ENCODE results near the gene FCSK. TPM values are rescaled to one million over a fixed set of nuclear protein-coding genes. Genes with fewer than 3 reads are reported as not detected.
A peak's percentile ranks its signal among the peaks of the same experiment; 100 is the strongest.

The FCSK gene
- total and polyA plus RNA-seq, 2 of the 13 experiments (the other 11 are each of a cell fraction or from before 2014, with no cell fraction given): 9.1 to 19.2 TPM

GRCh38 chr16:70438969-70439862 lies 15.2 kb upstream of the FCSK start, which contains the start of gene ST3GAL2 (continued):
- peak; percentile 48; the same call in 1 of the 2 replicates for TF ChIP-seq ZNF124 (CRISPR knock-in tag; IDR thresholded peaks at IDR 0.05)
- TF ChIP-seq ZNF264 (CRISPR knock-in tag; IDR thresholded peaks at IDR 0.05): no peak; the same call in 1 of the 2 replicates
- 0 out of 2 replicates have a peak, but pooled peaks have one; percentile 38 for TF ChIP-seq ZNF343 (CRISPR knock-in tag; IDR thresholded peaks at IDR 0.05)
- 0 out of 2 replicates have a peak, but pooled peaks have one; percentile 59 for TF ChIP-seq ZNF619 (CRISPR knock-in tag; IDR thresholded peaks at IDR 0.05)
- TF ChIP-seq FIP1L1 (IDR thresholded peaks at IDR 0.05; ENCODE audit: borderline replicate concordance, insufficient read depth, low read depth, low read length): no peak
- TF ChIP-seq GTF3A (CRISPR knock-in tag; conservative IDR thresholded peaks at IDR 0.05): 0 out of 2 replicates have a peak, but pooled peaks have one; percentile 15
- TF ChIP-seq HOXD1 (CRISPR knock-in tag; IDR thresholded peaks at IDR 0.05): no peak
- no peak for TF ChIP-seq ZNF383 (CRISPR knock-in tag; IDR thresholded peaks at IDR 0.05; ENCODE audit: borderline replicate concordance)
- no peak for TF ChIP-seq NFRKB (IDR thresholded peaks at IDR 0.05)
- TF ChIP-seq ZNF646 (CRISPR knock-in tag; IDR thresholded peaks at IDR 0.05): no peak
- TF ChIP-seq ZBTB33 (CRISPR knock-in tag; IDR thresholded peaks at IDR 0.05): no peak
- TF ChIP-seq POGZ (CRISPR knock-in tag; IDR thresholded peaks at IDR 0.05): peak; percentile 30; the same call in 1 of the 2 replicates
- peak; percentile 67; the same call in 1 of the 2 replicates for TF ChIP-seq ZNF350 (CRISPR knock-in tag; IDR thresholded peaks at IDR 0.05; ENCODE audit: borderline replicate concordance, low read depth)
- no peak for TF ChIP-seq GLMP (CRISPR knock-in tag; IDR thresholded peaks at IDR 0.05; ENCODE audit: borderline replicate concordance)
- TF ChIP-seq DDIT3 (CRISPR knock-in tag; IDR thresholded peaks at IDR 0.05): no peak
- peak; percentile 38; the same call in 1 of the 2 replicates for TF ChIP-seq KDM5B (CRISPR knock-in tag; IDR thresholded peaks at IDR 0.05; ENCODE audit: borderline replicate concordance)
- no peak for TF ChIP-seq SCMH1 (CRISPR knock-in tag; IDR thresholded peaks at IDR 0.05; ENCODE audit: borderline replicate concordance)
- TF ChIP-seq ETV5 (CRISPR knock-in tag; IDR thresholded peaks at IDR 0.05; ENCODE audit: borderline replicate concordance): peak; percentile 38; the same call in 1 of the 2 replicates

All from HepG2 (cell line).